Measurements from ENCODE around the gene IRX2. TPM values are rescaled to one million over a fixed set of nuclear protein-coding genes. Genes with fewer than 3 reads are reported as not detected.

The IRX2 gene
- polyA plus RNA-seq (2013, experiment 1 of 2; ENCODE audit: insufficient read length), result 13.7 TPM
- 15.0 TPM for polyA plus RNA-seq (2013, experiment 2 of 2; ENCODE audit: insufficient read length)

DNA sequence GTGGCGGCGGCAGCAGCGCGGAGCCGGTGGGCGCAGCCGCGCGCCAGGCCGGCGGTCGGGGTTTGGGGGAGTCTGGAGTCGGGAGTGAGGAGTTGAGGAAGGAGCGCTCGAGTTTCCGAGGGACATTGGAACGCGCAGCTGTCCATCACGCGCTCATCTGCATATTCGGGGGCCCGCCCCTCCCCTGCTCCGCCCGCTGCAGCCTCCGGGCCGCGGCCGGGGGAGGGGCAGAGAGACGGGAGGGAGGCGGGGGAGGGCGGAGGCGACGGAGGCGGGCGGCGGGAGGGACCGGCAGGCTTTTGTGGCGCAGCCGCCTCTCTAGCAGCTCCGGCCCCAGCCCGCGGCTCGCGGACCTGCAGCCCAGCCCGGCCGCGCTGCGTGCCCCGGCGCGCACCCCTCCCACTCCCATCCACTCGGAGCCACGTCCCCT, at the start of gene IRX2:
Gene IRX2, minus strand, starts transcription at position 86 of the 430 bp plus-strand sequence. CDS start 264 bp downstream, outside the sequence.
- DNase-seq, result peak; percentile 99

DNA sequence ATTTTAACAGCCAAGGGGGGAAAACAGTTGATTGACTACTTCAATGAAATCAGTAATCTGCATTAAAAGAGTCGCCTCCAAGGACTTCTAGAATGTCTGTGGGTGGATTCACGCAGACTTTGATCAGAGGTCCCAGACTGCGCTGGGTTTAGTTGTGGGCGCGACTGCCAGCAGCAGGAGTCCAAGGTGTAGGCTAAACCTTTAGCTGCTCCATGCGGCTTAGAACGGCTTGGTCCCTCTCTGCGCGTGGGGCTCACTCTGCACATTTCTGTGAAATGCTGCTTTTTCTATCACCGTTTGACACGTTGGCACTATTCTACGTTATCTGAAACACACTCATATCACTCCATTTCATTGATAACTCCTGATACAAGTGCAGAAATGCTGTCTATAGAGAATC, 48.6 kb upstream of the IRX2 start:
- no peak for DNase-seq

GRCh38 chr5:2797981-2798380, 46.5 kb upstream of the IRX2 start:
- DNase-seq, result peak; percentile 8

DNA sequence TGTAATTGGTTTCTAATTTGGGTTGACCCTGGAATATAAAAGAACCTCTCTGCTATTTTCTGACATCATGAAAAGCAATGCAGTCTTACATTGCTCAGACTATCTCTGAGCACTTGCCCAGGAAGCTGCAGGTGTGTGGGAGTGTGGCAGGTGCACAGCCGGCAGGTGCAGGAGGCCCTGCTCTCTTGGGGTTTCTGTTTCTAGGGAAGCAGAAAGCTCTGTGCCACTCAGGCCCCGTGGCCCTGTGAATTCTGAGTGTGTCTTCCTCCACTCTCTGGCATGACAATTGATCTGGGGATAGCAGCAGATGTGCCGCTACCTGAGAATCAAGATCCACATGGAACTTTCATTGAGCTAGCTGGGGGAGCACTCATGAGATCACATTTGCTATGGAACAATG, 45.7 kb upstream of the IRX2 start:
- no peak for DNase-seq

DNA sequence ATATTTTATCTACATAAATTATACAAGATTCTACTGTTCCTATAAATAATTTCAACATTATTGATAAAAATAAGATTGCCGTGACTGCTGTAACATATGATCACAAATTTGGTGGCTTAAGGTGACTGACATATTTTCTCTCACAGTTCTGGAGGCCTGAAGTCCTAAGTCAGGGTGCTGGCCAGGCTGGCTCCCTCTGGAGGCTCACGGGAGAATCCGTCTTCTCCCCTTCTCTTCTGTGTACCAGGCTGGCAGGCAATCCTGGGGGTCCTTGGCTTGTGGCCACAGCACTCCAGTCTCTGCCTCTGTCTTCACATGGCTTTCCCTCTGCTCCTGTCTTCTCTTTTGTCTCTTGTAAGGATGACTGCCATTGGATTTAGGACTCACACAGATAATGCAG, 31.7 kb upstream of the IRX2 start:
- no peak for DNase-seq

GRCh38 chr5:2782658-2783057, 31.2 kb upstream of the IRX2 start:
- no peak for DNase-seq

DNA sequence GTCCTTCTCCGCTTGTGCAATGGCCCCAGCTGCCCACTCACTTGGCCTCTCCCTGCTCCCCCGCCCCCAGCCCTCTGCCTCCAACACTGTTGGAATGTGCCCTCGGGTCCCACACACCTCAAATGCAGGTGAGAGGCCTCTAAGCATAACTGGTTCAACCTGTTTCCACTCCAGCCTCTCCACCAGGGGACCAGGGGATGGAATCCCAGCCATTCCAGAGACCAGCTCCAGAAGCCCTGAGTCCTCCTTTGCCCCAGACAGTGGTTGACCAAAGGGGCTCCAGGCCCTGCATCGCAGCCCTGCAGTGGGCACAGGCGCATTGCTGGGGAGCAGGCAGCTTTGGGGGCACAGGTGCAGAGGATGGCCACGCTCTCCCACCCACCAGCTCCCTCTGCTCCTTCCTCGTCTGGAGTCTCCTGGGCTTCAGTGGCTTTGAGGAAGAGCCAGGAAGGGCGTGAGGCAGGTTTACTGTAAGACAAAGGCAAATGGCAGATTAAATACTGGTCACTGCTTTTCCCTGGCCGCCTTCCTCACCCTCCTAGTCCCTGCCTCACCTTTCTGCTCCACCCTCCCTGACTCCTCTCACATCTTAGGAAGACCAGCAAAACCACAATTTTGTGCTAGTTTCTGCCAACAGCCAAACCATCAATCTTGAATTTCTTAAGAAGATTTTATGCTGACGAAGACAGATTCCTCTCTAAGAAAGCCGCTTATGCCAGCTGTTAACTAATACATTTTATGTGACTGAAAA, 29.1 kb upstream of the IRX2 start:
- DNase-seq, result no peak

DNA sequence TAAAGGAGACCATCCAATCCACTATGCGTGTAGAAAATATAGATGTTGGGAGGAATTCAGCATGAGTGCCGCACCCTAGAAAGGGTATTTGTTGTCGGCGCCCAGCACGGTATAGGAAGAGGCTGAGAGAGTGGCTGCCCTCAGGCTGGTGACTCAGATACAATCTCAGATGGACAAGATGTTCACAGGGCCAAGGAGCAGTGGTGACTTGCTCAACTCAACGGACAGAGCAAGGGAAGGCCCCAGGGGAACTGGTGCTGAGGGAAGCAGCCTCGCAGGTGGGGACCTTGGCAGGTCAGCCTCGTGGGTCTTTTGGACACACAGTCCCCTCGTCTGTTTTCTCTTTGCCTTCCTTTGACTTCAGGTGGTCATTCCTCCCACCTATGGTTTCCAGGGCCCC, 28.0 kb upstream of the IRX2 start:
- no peak for DNase-seq

DNA sequence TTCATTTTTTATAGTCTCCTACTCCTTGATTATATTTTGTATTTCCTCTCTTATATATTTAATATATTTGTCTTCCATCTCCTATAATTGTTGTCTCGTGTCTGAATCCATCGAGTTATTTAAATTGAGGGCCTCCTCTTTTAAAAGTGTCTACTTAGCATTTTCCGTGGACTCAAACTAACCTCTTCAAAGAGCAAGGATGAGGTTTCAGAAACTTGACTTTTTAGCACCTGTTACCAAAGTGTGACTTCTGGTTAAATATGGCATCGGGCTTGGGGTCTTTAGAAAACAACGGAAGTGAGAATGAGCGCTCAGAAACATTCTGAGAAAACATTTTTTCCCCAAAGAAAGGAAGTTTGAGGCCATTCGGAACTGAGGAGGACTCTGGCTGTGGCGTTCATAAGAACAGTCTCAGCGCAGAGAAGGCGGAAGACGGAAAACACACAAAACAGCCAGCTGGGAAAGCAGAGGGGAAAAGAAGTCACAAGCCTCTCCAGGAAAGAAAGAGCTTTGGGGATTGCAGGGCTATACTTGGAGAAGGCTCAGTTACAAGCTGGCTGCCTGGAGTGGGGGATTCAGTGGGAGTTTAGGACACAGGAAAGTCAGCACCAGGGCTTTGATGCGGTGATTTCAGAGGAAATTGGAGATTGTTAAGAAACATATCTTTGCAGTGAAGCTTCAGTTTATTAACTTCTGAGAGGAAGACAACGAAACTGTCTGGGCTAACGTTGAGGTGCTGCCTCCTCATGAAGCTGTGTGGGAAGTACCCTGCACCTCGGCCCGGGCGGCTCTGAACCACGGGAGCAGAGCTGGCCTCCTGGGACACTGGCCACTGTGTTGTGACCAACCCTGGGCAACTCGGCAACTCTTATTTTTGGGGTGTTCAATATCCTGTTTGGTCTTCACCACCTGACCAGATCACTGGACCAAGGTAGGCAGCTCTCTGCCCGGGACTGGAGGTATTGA, 25.1 kb upstream of the IRX2 start:
- no peak for DNase-seq

DNA sequence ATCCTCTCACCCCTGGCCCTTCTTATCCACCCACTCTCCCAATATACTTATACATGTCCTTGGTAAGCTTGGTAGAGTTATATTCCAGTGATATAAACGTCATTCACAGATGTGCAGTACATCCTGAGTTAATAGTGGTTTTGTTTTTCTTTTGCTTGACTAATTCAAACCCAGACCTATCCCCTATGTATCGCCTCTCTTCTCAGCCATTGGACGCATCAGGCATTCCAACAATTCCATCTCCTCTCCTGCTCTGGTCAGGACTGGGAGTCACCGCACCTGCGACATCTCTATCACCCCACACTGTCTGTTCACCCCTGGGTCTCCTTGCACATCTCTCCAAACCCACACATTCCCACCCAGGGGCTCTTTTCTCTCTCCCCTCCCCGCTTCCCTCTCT, 21.9 kb upstream of the IRX2 start:
- DNase-seq, result no peak

- no peak for DNase-seq
These were observed 15.6 kb upstream of the IRX2 start for GRCh38 chr5:2767089-2767488.

DNA sequence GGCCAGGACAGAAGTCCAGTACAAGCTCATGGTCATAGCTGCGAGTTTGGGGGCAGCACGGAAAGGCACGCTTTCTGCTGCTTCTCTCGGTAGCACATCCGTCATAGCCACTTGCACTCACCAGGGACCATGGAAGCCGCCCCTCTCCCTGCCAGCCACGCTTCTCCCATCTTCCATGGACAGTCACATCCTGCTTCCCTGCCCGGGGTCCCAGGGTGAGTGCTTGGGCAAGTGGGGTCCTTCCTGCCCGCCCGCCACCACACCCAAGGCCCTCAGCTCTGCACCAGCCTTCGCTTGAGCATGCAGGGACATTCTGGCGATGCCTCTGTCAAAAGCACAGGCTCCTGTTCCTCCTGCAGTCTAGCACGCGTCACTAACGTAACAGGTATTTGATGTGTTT, 13.1 kb upstream of the IRX2 start:
- no peak for DNase-seq

DNA sequence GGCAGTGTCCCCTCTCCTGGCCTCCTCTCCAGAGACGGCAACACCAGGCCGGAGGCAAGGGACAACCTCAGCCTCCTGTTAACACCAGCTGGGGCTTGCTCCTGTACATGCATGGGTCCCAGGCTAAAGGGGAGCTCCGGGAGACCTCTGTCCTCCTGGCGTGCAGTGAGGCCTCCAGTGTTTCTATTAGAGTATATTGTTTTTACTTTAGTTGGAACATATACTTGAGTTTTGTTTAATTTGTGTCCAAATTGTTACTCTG, 12.0 kb upstream of the IRX2 start:
- DNase-seq, result no peak

DNA sequence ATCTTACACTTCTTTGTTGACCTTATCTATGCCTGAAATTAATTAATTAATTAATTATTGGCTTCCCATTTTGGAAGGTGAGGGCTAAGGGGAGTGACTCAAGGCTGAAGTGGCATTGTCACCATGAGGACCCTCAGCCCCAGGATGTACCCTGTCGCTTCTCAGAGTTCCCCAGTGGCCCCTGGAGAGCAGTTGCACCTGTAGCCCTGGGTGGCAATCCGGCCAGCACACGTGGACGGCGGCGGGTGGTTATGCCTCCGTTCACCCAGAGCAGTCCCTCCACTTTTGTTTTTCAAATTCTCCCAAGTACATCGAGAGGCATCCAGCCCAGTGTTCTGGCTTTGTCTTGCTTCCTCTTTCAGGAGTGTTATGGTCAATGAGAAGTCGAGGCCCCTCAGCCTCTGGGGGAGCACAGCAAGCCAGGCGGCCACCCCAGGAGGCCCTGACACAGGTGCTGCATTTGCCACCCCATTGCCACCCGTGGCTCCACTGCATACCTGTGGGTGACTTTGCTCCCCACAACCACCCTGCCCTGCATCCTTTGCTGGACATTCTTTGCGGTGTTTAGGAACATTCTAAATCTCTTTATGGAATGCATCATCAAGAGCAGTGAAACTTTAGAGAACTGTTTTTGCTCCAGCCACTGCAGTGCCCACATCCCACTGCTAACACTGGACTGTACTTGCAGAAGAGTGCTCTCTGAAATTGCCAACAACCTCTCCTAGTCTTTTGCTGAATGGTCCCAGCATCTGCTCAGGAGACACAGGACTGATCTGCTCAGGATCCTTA, 11.5 kb upstream of the IRX2 start:
- DNase-seq, result no peak

DNA sequence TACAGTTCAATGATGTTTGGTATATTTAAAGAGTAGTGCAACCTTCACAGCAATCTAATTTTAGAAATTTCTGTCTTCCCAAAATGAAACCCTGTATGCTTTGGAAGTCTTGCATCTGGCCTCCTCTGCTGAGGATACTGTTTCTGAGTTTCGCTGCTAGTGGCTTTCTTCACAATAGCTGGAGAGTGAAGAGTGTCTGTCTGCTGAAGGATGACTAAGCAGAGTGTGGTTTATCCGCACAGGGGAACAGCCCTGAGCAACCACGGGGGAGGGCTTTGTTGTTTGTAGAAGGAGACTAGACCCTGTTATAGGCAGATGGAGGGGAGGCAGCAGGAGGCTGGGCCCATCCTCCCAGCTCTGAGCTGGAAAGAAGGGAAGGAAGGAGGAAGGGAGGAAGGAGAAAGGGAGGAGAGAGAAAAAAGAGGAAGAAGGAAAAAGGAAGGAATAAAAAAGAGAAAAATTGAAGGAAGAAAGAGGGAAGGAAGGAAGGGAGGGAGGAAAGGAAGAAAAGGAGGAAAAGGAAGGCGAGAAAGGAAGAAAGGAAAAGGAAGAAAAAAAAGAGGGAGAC, 10.5 kb upstream of the IRX2 start:
- DNase-seq, result peak; percentile 18

DNA sequence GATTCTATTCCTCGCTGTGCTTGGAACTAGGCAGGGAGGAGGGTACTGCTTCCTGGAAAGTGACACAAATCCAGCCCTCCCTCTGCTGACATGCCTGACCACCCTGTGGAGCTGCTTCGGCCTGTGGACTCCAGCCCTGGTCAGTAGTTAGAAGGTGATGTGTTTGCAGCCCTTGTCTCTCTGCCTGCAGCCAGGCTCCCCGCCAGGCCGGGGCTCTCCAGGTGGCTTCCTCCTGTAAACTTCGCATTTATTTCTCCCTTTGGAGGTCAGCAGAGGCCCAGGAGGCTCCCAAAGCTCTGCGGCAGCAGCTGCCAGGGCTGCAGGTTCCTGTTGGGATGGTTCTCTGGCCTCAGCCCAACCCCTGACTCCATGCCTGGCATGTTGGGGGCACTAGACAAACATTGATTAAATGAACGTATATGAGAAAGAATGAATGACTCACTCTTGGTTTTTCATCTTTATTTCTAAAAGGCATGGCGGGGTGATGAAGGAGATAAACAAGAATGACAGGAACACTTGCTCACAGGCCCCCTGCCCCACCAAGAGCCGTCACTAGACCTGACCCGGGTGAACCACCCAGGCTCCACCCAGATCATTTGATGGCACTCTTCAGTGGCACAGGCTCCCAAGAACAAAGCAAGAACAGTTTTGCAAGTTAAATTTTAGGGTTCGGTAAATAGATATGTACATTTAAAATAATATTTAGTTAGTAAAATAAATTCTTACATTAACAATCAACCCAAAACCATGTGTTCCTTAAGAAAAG, 8.4 kb upstream of the IRX2 start:
- no peak for DNase-seq

- DNase-seq, result no peak
These were observed 7.6 kb upstream of the IRX2 start for GRCh38 chr5:2759091-2759490.

GRCh38 chr5:2758632-2759031, 7.2 kb upstream of the IRX2 start:
- no peak for DNase-seq

- DNase-seq, result peak; percentile 97
These were observed 6.3 kb upstream of the IRX2 start for GRCh38 chr5:2757563-2758351.

- peak; percentile 92 for DNase-seq
These were observed 5.0 kb upstream of the IRX2 start for GRCh38 chr5:2756211-2757152.
